ENCODE data around the gene CLK3.

The CLK3 gene

DNA sequence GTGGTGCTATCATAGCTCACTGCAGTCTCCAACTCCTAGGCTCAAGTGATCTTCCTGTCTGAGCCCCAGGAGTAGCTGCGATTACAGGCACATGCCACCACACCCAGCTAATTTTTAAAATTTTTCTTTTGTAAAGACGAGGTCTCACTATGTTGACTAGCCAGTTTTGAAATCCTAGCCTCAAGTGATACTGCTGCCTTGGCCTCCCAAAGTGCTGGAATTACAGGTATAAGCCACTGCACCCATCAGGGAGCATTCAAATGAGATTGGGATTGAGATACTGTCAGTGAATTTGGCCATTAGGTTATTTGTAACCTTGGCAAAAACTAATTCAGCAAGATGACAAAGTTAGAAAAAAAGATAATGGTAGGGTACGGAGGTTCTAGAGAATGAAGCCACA lies 58.5 kb downstream of the CLK3 start:
- in situ Hi-C loops (cut with MboI; ENCODE audit: low sequenced_read_pairs): no loop called here

DNA sequence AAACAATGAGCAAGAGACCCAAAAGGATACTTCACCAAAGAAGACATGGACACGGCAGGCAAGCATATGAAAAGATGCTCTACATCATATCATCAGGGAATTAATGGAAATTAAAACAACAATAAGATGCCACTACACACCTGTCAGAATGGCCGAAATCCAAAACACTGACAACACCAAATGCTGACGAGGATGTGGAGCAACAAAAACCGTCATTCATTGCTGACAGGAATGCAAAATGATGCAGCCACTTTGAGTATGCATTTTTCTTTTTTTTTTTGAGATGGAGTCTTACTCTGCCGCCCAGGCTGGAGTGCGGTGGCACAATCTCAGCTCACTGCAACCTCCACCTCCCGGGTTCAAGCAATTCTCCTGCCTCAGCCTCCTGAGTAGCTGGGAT lies 61.2 kb downstream of the CLK3 start:
- in situ Hi-C loops (cut with MboI; ENCODE audit: low sequenced_read_pairs): no loop called here

All from HL-60/S4 treated with phorbol 12-myristate 13-acetate at 8.2 ng/mL for 4 days and 3 days (cell line).